ENCODE data around the gene SNAI1.

GRCh38 chr20:50037123-50037522 lies 54.3 kb downstream of the SNAI1 start:
- TF ChIP-seq EZH2 (IDR thresholded peaks at IDR 0.05; ENCODE audit: low read length, unreplicated experiment): no peak
- no peak for TF ChIP-seq CTCF (conservative IDR thresholded peaks at IDR 0.05; ENCODE audit: low read depth, low read length)
